C4-2B (cell line): Measurements from ENCODE around the gene LAGE3.

ENCODE experiments used
- ZFX ChIP-seq: fragments of 450-650 bp; IDR thresholded peaks from 2 replicates; pipeline ENCODE4 v1.6.1; 2017
- TF ChIP-seq, protein P1 (sequence below): fragments of 450-650 bp; conservative IDR thresholded peaks from 2 replicates; pipeline ENCODE4 v1.5.1; 2017; ENCODE audit warnings: mild to moderate bottlenecking

DNA sequence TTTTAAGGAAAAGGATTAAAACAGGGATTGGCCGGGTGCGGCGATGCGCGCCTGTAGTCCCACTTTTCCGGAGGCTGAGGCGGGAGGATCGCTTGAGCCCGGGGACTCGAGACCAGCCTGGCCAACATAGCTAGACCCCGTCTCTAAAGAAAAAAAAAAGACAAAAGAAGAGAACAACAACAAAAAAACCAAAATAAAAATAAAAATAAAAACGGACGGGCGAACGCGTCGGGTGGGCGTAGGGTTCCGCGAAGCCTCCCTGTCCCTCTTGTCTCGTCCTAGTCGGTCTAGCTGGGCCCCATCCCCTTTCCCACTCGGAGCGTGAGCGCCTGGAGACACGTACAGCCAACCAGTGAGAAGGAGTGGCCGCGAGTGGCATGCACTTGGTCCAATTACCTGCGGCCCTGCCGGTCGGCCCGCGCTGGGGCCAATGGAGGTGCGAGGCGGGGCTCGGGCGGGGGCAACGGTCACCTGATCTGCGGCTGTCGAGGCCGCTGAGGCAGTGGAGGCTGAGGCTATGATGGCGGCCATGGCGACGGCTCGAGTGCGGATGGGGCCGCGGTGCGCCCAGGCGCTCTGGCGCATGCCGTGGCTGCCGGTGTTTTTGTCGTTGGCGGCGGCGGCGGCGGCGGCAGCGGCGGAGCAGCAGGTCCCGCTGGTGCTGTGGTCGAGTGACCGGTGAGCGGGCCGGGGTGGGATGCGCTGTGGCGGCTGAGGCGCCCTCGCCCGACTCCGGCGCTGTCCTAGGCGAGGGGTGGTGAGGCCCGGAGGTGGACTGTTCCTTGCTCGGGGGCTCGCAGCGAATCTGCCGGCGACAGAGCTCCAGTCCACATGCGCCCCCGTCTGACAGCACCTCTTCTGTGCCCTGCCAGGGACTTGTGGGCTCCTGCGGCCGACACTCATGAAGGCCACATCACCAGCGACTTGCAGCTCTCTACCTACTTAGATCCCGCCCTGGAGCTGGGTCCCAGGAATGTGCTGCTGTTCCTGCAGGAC is 50.6 kb downstream of the LAGE3 start, which contains the start of gene ATP6AP1:
- TF ChIP-seq, protein P1, sequence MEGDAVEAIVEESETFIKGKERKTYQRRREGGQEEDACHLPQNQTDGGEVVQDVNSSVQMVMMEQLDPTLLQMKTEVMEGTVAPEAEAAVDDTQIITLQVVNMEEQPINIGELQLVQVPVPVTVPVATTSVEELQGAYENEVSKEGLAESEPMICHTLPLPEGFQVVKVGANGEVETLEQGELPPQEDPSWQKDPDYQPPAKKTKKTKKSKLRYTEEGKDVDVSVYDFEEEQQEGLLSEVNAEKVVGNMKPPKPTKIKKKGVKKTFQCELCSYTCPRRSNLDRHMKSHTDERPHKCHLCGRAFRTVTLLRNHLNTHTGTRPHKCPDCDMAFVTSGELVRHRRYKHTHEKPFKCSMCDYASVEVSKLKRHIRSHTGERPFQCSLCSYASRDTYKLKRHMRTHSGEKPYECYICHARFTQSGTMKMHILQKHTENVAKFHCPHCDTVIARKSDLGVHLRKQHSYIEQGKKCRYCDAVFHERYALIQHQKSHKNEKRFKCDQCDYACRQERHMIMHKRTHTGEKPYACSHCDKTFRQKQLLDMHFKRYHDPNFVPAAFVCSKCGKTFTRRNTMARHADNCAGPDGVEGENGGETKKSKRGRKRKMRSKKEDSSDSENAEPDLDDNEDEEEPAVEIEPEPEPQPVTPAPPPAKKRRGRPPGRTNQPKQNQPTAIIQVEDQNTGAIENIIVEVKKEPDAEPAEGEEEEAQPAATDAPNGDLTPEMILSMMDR = no peak
- peak; percentile 56; the same call in 1 of the 2 replicates for TF ChIP-seq ZFX
